Motor neuron (in vitro differentiated cells): ENCODE measurements around the gene COL27A1. TPM values are rescaled to one million over a fixed set of nuclear protein-coding genes. Genes with fewer than 3 reads are reported as not detected.

Source experiments
- ATAC-seq, 8 experiments: fragments of 200-7000 bp; cut with Tn5 transposase; replicated peaks in 6 of 8; 2 replicates each; pipeline ENCODE4 v1.8.0; 2021; ENCODE audit warnings: mild to moderate bottlenecking in 8 of 8, moderate library complexity in 8 of 8
- H3K27ac ChIP-seq, 2 donors: fragments of 250-450 bp; sonication (Bioruptor Pico); 2 replicates each; pipeline ENCODE4 v1.9.0; 2021; ENCODE audit warnings: antibody characterized with exemption in 2 of 2, mild to moderate bottlenecking in 2 of 2, moderate library complexity in 1 of 2
- H3K4me1 ChIP-seq, 2 donors: fragments of 250-450 bp; sonication (Bioruptor Pico); replicated peaks in 1 of 2; 2 replicates each; pipeline ENCODE4 v1.6.1; 2021; ENCODE audit warnings: antibody characterized with exemption in 2 of 2, mild to moderate bottlenecking in 2 of 2, moderate library complexity in 1 of 2
- H3K4me3 ChIP-seq, 5 donors: fragments of 250-450 bp; sonication (Bioruptor Pico); 2 replicates each; pipeline ENCODE4 v1.9.0; 2021; ENCODE audit warnings: antibody characterized with exemption in 5 of 5, mild to moderate bottlenecking in 5 of 5, moderate library complexity in 4 of 5
- WGBS, 10 experiments: fragments of 450-650 bp; shearing (Covaris generic); methylation state at CpG; one replicate each; pipeline ENCODE4 v1.0.0; 2022; 5-methylcytosine and 5-hydroxymethylcytosine counted together
- in situ Hi-C, 9 experiments: fragments of 400-800 bp; cut with MboI; loops; one replicate each; pipeline ENCODE4 v1.15.0; 2021; ENCODE audit warnings: low sequenced_read_pairs in 9 of 9, low pct_unique_long_range_greater_than_20kb in 2 of 9; ENCODE audit not compliant: unreplicated experiment in 9 of 9
- total RNA-seq, 8 experiments: library from RNA; unstranded; fragments of 300-600 nt; gene quantifications; 2 replicates each; pipeline versions ENCODE4 v1.2.3 to v1.2.4, GENCODE V29; 2022

The COL27A1 gene
- total RNA-seq, 8 experiments from 2014 or later, result 0.54 to 40.3 (median 4.2) TPM

- ATAC-seq, result no peak
- Histone ChIP-seq H3K4me3 (no peak overlapping the region), H3K4me1 (peaks cover 10 to 12% of the 10 kb centered on the region in 2 donors), H3K27ac (no peak overlapping the region)
- 14 to 100% (median 70%) methylated on average over 1 to 4 of the region's 4 CpGs for WGBS, 10 experiments
- in situ Hi-C loops, result no loop called here
Observed at GRCh38 chr9:114351932-114352331, 196.6 kb downstream of the COL27A1 start.

DNA sequence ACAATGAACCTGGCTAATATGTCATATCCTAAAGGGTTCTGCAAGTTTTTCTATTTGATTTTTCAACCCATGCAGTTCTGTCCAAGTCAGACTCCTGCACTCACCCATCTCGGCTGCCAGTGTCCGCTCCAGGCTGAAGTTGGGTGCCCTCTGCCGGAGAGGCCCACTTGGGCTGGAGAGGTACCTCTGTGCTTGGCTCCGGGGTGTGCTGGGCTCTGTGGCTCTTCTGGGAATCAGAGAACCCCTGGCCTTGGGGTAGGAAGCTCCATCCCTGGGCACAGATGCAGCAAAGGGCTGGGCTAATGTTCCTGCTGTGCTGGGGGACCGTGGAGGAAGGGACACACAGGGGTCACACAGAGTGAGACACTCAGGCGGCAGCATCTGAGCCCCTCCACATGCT lies 200.5 kb downstream of the COL27A1 start:
- in situ Hi-C loops, result no loop called here
- Histone ChIP-seq H3K4me1 (no peaks in the 10 kb centered on the region), H3K4me3 (no peak overlapping the region), H3K27ac (no peak overlapping the region)
- WGBS, 10 experiments, result 60 to 100% (median 80%) methylated on average over 1 to 5 of the region's 6 CpGs; no CpG with 5 or more reads in 3 of the 10 experiments
- ATAC-seq, result peak in 1 of 8 experiments; percentile 22

DNA sequence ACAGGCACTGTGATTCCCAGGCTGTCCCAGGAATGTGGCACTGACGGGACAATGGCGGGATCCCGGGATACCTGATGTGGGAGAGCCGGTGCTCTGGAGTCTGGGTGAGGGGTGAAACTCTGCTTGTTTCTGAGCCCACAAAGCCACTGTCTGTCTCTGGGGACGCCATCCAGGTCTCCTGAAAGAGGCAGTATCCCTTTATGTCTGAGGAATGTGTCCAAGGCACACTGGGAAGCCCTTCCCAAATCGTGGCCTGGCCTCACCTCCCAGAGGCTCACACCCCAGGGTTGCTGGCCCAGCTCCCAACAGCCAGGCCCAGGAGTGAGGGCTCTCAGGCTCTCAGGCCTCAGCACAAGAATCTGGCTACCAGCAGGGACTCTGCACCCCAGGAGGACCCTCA lies 201.5 kb downstream of the COL27A1 start:
- WGBS, 10 experiments, result 95 to 97% methylated on average over 2 to 4 of the region's 6 CpGs; no CpG with 5 or more reads in 8 of the 10 experiments
- H3K4me1 ChIP-seq, result no peaks in the 10 kb centered on the region
- no peak overlapping the region for H3K4me3 ChIP-seq
- H3K27ac ChIP-seq, result no peak overlapping the region
- peak in 3 of 8 experiments; percentile 54 to 87 (median 66) for ATAC-seq
- in situ Hi-C loops, result no loop called here

DNA sequence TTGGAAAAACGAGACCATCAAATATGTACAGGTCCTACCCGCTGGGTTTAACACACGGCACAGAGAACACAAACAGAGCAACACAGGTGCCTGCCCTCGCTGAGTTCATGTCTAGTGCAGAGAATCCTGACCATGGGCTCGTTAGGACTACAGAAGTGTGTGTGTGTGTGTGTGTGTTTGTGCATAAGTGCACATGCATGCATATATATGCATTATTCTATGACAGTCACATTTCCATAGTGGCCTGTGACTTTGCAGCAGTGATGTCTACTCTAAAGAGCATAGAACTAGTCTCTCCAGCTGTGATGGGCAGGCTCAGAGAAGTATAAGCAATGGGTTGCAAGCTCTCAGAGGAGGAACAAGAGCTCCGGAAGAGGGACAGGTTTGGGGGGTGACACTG lies 202.0 kb downstream of the COL27A1 start:
- in situ Hi-C loops, result no loop called here
- peak in 5 of 8 experiments; percentile 16 to 81 (median 65) for ATAC-seq
- 17 to 100% (median 78%) methylated on average over 1 to 5 of the region's 6 CpGs; no CpG with 5 or more reads in 4 of the 10 experiments for WGBS, 10 experiments

GRCh38 chr9:114357911-114358328 lies 202.6 kb downstream of the COL27A1 start:
- Histone ChIP-seq H3K4me3 (no peak overlapping the region), H3K27ac (no peak overlapping the region), H3K4me1 (no peaks in the 10 kb centered on the region)
- in situ Hi-C loops, result no loop called here
- WGBS, 10 experiments, result 80% methylated on average over 1 of the region's 9 CpGs; no CpG with 5 or more reads in 9 of the 10 experiments
- peak in 2 of 8 experiments; percentile 9 to 14 for ATAC-seq

More for the DNA sequence above, 202.0 kb downstream of the COL27A1 start:
- no peaks in the 10 kb centered on the region for H3K4me1 ChIP-seq
- H3K27ac ChIP-seq, result no peak overlapping the region
- H3K4me3 ChIP-seq, result no peak overlapping the region

GRCh38 chr9:114359801-114360200 lies 204.5 kb downstream of the COL27A1 start:
- ATAC-seq, result no peak

GRCh38 chr9:114361542-114361941 lies 206.2 kb downstream of the COL27A1 start:
- no peaks in the 10 kb centered on the region for H3K4me1 ChIP-seq
- 88 to 100% (median 97%) methylated on average over 1 to 7 of the region's 7 CpGs; no CpG with 5 or more reads in 4 of the 10 experiments for WGBS, 10 experiments
- no peak overlapping the region for H3K4me3 ChIP-seq
- no peak overlapping the region for H3K27ac ChIP-seq
- in situ Hi-C loops, result no loop called here
- no peak for ATAC-seq

More at GRCh38 chr9:114359801-114360200, 204.5 kb downstream of the COL27A1 start:
- no peaks in the 10 kb centered on the region for H3K4me1 ChIP-seq
- H3K27ac ChIP-seq, result no peak overlapping the region
- H3K4me3 ChIP-seq, result no peak overlapping the region
- WGBS, 10 experiments, result 90 to 100% (median 97%) methylated on average over 4 to 7 of the region's 7 CpGs; no CpG with 5 or more reads in 6 of the 10 experiments
- in situ Hi-C loops, result no loop called here

Other genes starting within 250 kb of the COL27A1 start
- gene AMBP, start 77.2 kb upstream of the COL27A1 start, total RNA-seq, result 1 to 10 TPM in 1 of 8 experiments, under 1 TPM in 6, not detected in 1; 0.16 to 1.8 (median 0.45) TPM
- gene KIF12, start 56.2 kb upstream of the COL27A1 start, total RNA-seq, result 1 to 10 TPM in 2 of 8 experiments, under 1 TPM in 3, not detected in 3; 0.46 to 2.0 (median 0.96) TPM
- not detected for gene ORM1, start 167.6 kb downstream of the COL27A1 start, total RNA-seq
- gene ORM2, start 174.3 kb downstream of the COL27A1 start, total RNA-seq, result under 1 TPM in 1 of 8 experiments, not detected in 7; 0.46 TPM
- gene AKNA, start 232.4 kb downstream of the COL27A1 start, total RNA-seq, result 10 to 100 TPM in 4 of 8 experiments, 1 to 10 TPM in 4; 2.7 to 25.7 (median 10.8) TPM